ENCODE results near the gene MICALL2.

DNA sequence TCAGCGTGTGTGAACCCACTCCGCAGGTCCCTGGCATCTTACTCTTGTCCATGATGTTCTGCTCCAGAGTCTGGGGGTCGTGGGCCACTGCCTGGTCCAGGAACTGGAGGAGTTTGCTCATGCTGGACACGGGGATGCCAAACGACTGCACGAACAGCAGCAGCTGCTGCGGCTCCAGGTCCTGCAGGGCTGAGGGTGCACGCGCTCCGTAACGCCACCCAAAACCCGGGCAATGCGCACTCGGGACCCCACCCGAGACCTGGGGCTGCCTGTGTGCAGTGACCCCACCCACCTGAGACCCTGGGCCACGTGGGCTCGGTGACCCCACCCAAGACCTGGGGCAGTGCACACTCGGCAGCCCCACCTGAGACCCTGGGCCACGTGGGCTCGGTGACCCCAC, 22.0 kb upstream of the MICALL2 start:
- no peak for TF ChIP-seq POLR2A (IDR thresholded peaks at IDR 0.05)
- TF ChIP-seq, protein P1, sequence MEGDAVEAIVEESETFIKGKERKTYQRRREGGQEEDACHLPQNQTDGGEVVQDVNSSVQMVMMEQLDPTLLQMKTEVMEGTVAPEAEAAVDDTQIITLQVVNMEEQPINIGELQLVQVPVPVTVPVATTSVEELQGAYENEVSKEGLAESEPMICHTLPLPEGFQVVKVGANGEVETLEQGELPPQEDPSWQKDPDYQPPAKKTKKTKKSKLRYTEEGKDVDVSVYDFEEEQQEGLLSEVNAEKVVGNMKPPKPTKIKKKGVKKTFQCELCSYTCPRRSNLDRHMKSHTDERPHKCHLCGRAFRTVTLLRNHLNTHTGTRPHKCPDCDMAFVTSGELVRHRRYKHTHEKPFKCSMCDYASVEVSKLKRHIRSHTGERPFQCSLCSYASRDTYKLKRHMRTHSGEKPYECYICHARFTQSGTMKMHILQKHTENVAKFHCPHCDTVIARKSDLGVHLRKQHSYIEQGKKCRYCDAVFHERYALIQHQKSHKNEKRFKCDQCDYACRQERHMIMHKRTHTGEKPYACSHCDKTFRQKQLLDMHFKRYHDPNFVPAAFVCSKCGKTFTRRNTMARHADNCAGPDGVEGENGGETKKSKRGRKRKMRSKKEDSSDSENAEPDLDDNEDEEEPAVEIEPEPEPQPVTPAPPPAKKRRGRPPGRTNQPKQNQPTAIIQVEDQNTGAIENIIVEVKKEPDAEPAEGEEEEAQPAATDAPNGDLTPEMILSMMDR (IDR thresholded peaks at IDR 0.05): no peak

Data from right lobe of liver (tissue), 4 donors.